Fibroblast of the aortic adventitia (primary cell): ENCODE measurements around the gene TMED10. TPM values are rescaled to one million over a fixed set of nuclear protein-coding genes. Genes with fewer than 3 reads are reported as not detected.

ENCODE experiments used
- DNase-seq: peaks from one replicate; pipeline ENCODE4 v3.0.0-alpha.2; 2010; ENCODE audit warnings: low read depth
- H3K4me3 ChIP-seq: 2 replicates; pipeline ENCODE4 v1.5.1; 2011; ENCODE audit warnings: low read depth, mild to moderate bottlenecking, control low read depth, low read length, moderate library complexity
- total RNA-seq: library from RNA; depleted of rRNA; stranded (reverse); fragments of >200 nt; gene quantifications from 2 replicates; pipeline ENCODE4 v1.2.3, GENCODE V29; 2012; ENCODE audit warnings: low replicate concordance
- TF ChIP-seq, protein P1 (sequence below): IDR thresholded peaks from 2 replicates; pipeline ENCODE4 v1.5.1; 2011; ENCODE audit warnings: mild to moderate bottlenecking, low read length, control low read depth, inconsistent platforms; ENCODE audit not compliant: insufficient read depth

The TMED10 gene
- total RNA-seq, 1 donor: 373 TPM

- TF ChIP-seq, protein P1, sequence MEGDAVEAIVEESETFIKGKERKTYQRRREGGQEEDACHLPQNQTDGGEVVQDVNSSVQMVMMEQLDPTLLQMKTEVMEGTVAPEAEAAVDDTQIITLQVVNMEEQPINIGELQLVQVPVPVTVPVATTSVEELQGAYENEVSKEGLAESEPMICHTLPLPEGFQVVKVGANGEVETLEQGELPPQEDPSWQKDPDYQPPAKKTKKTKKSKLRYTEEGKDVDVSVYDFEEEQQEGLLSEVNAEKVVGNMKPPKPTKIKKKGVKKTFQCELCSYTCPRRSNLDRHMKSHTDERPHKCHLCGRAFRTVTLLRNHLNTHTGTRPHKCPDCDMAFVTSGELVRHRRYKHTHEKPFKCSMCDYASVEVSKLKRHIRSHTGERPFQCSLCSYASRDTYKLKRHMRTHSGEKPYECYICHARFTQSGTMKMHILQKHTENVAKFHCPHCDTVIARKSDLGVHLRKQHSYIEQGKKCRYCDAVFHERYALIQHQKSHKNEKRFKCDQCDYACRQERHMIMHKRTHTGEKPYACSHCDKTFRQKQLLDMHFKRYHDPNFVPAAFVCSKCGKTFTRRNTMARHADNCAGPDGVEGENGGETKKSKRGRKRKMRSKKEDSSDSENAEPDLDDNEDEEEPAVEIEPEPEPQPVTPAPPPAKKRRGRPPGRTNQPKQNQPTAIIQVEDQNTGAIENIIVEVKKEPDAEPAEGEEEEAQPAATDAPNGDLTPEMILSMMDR: no peak
Measured at GRCh38 chr14:75181293-75182062, 5.1 kb upstream of the TMED10 start.

GRCh38 chr14:75175677-75176141 is 703 bp downstream of the TMED10 start:
- peak overlapping the region; percentile 92 for H3K4me3 ChIP-seq
- TF ChIP-seq, protein P1: no peak
- no peak for DNase-seq

More at GRCh38 chr14:75181293-75182062, 5.1 kb upstream of the TMED10 start:
- no peak overlapping the region for H3K4me3 ChIP-seq
- DNase-seq: no peak

GRCh38 chr14:75174066-75174465 is 2.3 kb downstream of the TMED10 start:
- DNase-seq: no peak
- TF ChIP-seq, protein P1: no peak
- no peak overlapping the region for H3K4me3 ChIP-seq

DNA sequence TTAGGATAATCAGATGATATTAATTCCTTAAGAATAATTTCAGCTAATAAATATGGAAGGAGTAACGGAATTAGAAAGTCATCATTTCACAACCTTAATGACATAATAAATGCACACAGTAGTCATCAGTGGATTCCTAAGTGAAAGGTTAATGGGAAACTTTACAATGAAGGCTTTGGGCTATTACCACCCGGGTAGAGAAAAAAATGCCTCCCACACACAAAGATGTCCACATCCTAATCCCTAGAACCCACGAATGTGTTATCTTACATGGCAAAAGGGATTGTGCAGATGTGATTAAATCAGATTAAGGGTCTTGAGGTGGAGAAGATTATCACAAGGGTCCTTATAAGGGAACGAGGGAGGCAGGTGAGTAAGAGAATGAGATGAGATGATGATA is 5.6 kb downstream of the TMED10 start:
- TF ChIP-seq, protein P1: no peak
- DNase-seq: no peak
- H3K4me3 ChIP-seq: no peak overlapping the region

DNA sequence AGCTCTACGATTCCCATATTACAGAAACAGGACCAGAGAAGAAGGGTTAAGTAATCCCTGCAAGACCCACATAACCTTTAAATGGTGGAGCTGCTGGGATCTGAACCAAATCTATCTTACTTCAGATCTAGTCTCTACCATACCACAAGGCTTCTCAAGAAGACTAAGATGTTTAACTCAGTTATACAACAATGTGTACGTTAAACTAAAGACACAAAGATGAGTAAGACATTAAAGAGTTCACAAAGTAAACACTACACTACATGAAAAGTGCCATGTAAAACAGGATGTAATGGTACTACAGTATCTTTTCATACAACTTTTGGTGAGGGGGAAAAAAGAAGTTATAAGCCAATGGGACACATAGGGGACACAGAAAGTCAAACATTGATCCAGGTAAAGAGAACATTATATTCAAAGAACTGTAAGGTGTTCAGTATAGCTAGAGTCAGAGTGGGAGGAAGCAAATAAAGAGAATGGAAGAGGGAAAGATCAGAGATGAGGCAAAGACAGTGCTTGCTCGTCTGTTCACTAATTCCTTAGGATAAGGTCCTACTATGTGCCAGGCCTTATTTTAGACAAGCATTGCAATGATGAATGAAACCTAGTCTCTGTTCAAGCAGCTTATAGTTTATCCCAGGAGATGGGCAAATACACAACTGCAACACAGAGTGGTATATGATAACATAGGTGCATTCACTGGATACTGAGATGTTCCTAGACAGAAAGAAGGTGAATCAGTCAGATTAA is 7.7 kb downstream of the TMED10 start:
- H3K4me3 ChIP-seq: no peak overlapping the region
- DNase-seq: no peak
- TF ChIP-seq, protein P1: no peak

GRCh38 chr14:75167325-75167724 is 9.1 kb downstream of the TMED10 start:
- DNase-seq: no peak
- TF ChIP-seq, protein P1: no peak
- no peak overlapping the region for H3K4me3 ChIP-seq
